GM23338 (cell line): ENCODE data around the gene SASH3. TPM values are rescaled to one million over a fixed set of nuclear protein-coding genes. Genes with fewer than 3 reads are reported as not detected.

Experiments used
- ATAC-seq: fragments of 200-7000 bp; cut with Tn5 transposase; 3 replicates; pipeline ENCODE4 v1.9.1; 2020
- DNase-seq: peaks from one replicate; pipeline ENCODE4 v3.0.0-alpha.2; 2015; ENCODE audit warnings: low spot score
- H2AFZ ChIP-seq: fragments of 200-600 bp; sonication (generic); 2 replicates; pipeline ENCODE4 v1.8.0; 2016; ENCODE audit warnings: antibody characterized with exemption, mild to moderate bottlenecking, moderate library complexity
- H3F3A ChIP-seq: fragments of 200-600 bp; sonication (generic); replicated peaks from 2 replicates; pipeline ENCODE4 v1.8.0; 2017; ENCODE audit warnings: antibody characterized with exemption, mixed run types, low read depth
- H3K27ac ChIP-seq: fragments of 200-600 bp; sonication (generic); 2 replicates; pipeline ENCODE4 v1.6.1; 2016; ENCODE audit warnings: low read depth
- H3K27me3 ChIP-seq: fragments of 200-600 bp; sonication (generic); 2 replicates; pipeline ENCODE4 v1.8.0; 2016; ENCODE audit warnings: mild to moderate bottlenecking, mixed run types, moderate library complexity; ENCODE audit not compliant: insufficient read depth
- H3K36me3 ChIP-seq: fragments of 200-600 bp; sonication (generic); 2 replicates; pipeline ENCODE4 v1.8.0; 2016; ENCODE audit warnings: mild to moderate bottlenecking; ENCODE audit not compliant: insufficient read depth
- H3K4me1 ChIP-seq: fragments of 200-600 bp; sonication (generic); 2 replicates; pipeline ENCODE4 v1.8.0; 2016; ENCODE audit warnings: mild to moderate bottlenecking, moderate library complexity; ENCODE audit not compliant: insufficient read depth
- H3K4me2 ChIP-seq: fragments of 200-600 bp; sonication (generic); 2 replicates; pipeline ENCODE4 v1.7.1; 2017; ENCODE audit warnings: mixed run types
- H3K4me3 ChIP-seq: fragments of 200-600 bp; sonication (generic); 2 replicates; pipeline ENCODE4 v1.6.1; 2016; ENCODE audit warnings: mixed run types
- H3K79me2 ChIP-seq: fragments of 200-600 bp; sonication (generic); replicated peaks from 2 replicates; pipeline ENCODE4 v1.8.0; 2017; ENCODE audit warnings: mild to moderate bottlenecking; ENCODE audit not compliant: insufficient read depth
- H3K9me2 ChIP-seq: fragments of 200-600 bp; sonication (generic); 2 replicates; pipeline ENCODE4 v1.8.0; 2017; ENCODE audit not compliant: insufficient read depth
- H4K20me1 ChIP-seq: fragments of 200-600 bp; sonication (generic); replicated peaks from 2 replicates; pipeline ENCODE4 v1.8.0; 2017; ENCODE audit warnings: mild to moderate bottlenecking; ENCODE audit not compliant: insufficient read depth
- H3K27ac Mint-ChIP-seq: 2 replicates; pipeline ENCODE4 v1.8.0; 2020; ENCODE audit warnings: inconsistent platforms, mild to moderate bottlenecking, moderate library complexity, mixed read lengths
- H3K27me3 Mint-ChIP-seq: 3 replicates; pipeline ENCODE4 v1.8.0; 2022; ENCODE audit warnings: low read depth, mild to moderate bottlenecking, moderate library complexity, mixed read lengths, inconsistent platforms; ENCODE audit not compliant: insufficient read depth, poor library complexity
- H3K36me3 Mint-ChIP-seq: 3 replicates; pipeline ENCODE4 v1.8.0; 2021; ENCODE audit warnings: low read depth, mild to moderate bottlenecking, inconsistent platforms, moderate library complexity, mixed read lengths
- H3K4me1 Mint-ChIP-seq: 3 replicates; pipeline ENCODE4 v1.8.0; 2020; ENCODE audit warnings: mild to moderate bottlenecking, inconsistent platforms, mixed read lengths
- H3K4me3 Mint-ChIP-seq: 3 replicates; pipeline ENCODE4 v1.8.0; 2021; ENCODE audit warnings: moderate library complexity, mild to moderate bottlenecking, inconsistent platforms, mixed read lengths
- H3K9me3 Mint-ChIP-seq: 3 replicates; pipeline ENCODE4 v1.8.0; 2020; ENCODE audit warnings: moderate library complexity, mild to moderate bottlenecking, inconsistent platforms, mixed read lengths
- CREB1 ChIP-seq: fragments of 250-450 bp; sonication (Bioruptor Pico); IDR thresholded peaks from 2 replicates; pipeline ENCODE4 v1.5.0; 2020; ENCODE audit warnings: low read depth, mild to moderate bottlenecking, moderate library complexity
- CTCF ChIP-seq, 2 experiments: fragments of 200-600 bp in 1 of 2; sonication (generic) in 1 of 2; conservative IDR thresholded peaks; 2 replicates each; pipeline versions ENCODE4 v1.5.1 to v1.6.1; 2016 to 2017; ENCODE audit warnings: antibody characterized with exemption in 2 of 2, low read depth in 2 of 2, mild to moderate bottlenecking in 2 of 2, moderate library complexity in 1 of 2
- ETS1 ChIP-seq: IDR thresholded peaks from 2 replicates; pipeline ENCODE4 v1.6.1; 2016; ENCODE audit warnings: antibody characterized with exemption
- EZH2 ChIP-seq: fragments of 200-600 bp; sonication (generic); IDR thresholded peaks from one replicate; pipeline ENCODE4 v1.8.0; 2017; ENCODE audit warnings: antibody characterized with exemption, mild to moderate bottlenecking, low read depth; ENCODE audit not compliant: unreplicated experiment
- NANOG ChIP-seq: IDR thresholded peaks from 2 replicates; pipeline ENCODE4 v1.6.1; 2016; ENCODE audit warnings: antibody characterized with exemption, borderline replicate concordance
- POLR2AphosphoS5 ChIP-seq: IDR thresholded peaks from 2 replicates; pipeline ENCODE4 v1.6.1; 2016; ENCODE audit warnings: antibody characterized with exemption, low read depth
- REST ChIP-seq: IDR thresholded peaks from one replicate; pipeline ENCODE4 v1.6.1; 2018; ENCODE audit warnings: antibody characterized with exemption; ENCODE audit not compliant: unreplicated experiment
- STAT1 ChIP-seq: IDR thresholded peaks from one replicate; pipeline ENCODE4 v1.6.1; 2016; ENCODE audit warnings: antibody characterized with exemption; ENCODE audit not compliant: unreplicated experiment
- ZNF114 ChIP-seq: fragments of 250-450 bp; sonication (Bioruptor Pico); IDR thresholded peaks from 2 replicates; pipeline ENCODE4 v1.5.0; 2020; ENCODE audit warnings: mild to moderate bottlenecking, moderate library complexity
- ZNF331 ChIP-seq: fragments of 250-450 bp; sonication (Bioruptor Pico); IDR thresholded peaks from 2 replicates; pipeline ENCODE4 v1.5.0; 2020; ENCODE audit warnings: low read depth, mild to moderate bottlenecking, moderate library complexity
- polyA plus RNA-seq: library from polyadenylated mRNA; unstranded; fragments of >200 nt; fragmentation: Nextera tagmentation; extraction: Ambion mirVana; gene quantifications from 2 replicates; pipeline ENCODE4 v1.2.1, GENCODE V29; 2016
- total RNA-seq: library from RNA; depleted of rRNA; stranded (reverse); fragments of >200 nt; shearing (Covaris generic); gene quantifications from 2 replicates; pipeline ENCODE4 v1.2.3, GENCODE V29; 2014

Gene SASH3
- total and polyA plus RNA-seq, 2 experiments from 2014 or later = 0.18 TPM; not detected in 1

- Mint-ChIP-seq H3K36me3 (no peaks in the 10 kb centered on the region), H3K4me3 (no peak overlapping the region), H3K27ac (no peak overlapping the region), H3K9me3 (no peaks in the 10 kb centered on the region), H3K4me1 (peaks cover 6% of the 10 kb centered on the region; the same call in 2 of the 3 replicates), H3K27me3 (no peaks in the 10 kb centered on the region)
- no peak for ATAC-seq
- TF ChIP-seq CREB1 (no peak), CTCF (conservative IDR thresholded peaks at IDR 0.05; ENCODE audit: low read depth in 2 of 2) (no peak), NANOG (no peak), EZH2 (no peak), REST (no peak), STAT1 (no peak), ETS1 (no peak), POLR2AphosphoS5 (no peak), ZNF331 (CRISPR knock-in tag) (no peak), ZNF114 (no peak)
- no peaks in the 10 kb centered on the region for H3F3A ChIP-seq
- H3K4me1 ChIP-seq = no peaks in the 10 kb centered on the region
- H3K79me2 ChIP-seq = no peaks in the 10 kb centered on the region
- no peaks in the 10 kb centered on the region for H3K36me3 ChIP-seq
- H4K20me1 ChIP-seq = no peaks in the 10 kb centered on the region
- no peaks in the 10 kb centered on the region for H3K9me2 ChIP-seq
- no peak for DNase-seq
- no peak overlapping the region for H2AFZ ChIP-seq
- no peaks in the 10 kb centered on the region for H3K27me3 ChIP-seq
- H3K4me2 ChIP-seq = no peak overlapping the region
- H3K4me3 ChIP-seq = no peak overlapping the region
- no peak overlapping the region for H3K27ac ChIP-seq
These were observed 10.1 kb upstream of the SASH3 start for GRCh38 chrX:129769467-129770154.
